A673 (cell line): Measurements from ENCODE around the gene TSPAN5. TPM values are rescaled to one million over a fixed set of nuclear protein-coding genes. Genes with fewer than 3 reads are reported as not detected.

Experiments
- BruUV-seq: library from RNA; stranded (reverse); fragments of 400-500 nt; replicated peaks from 2 replicates; lab custom pipeline; 2021; lab: Mats Ljungman, UMichigan
- CTCF ChIA-PET: fragments of 300-600 bp; sonication (Branson Sonifier 250); formaldehyde crosslinking; loops from one replicate; lab custom pipeline; 2022; ENCODE audit warnings: antibody characterized with exemption; lab: Charles Lee
- POLR2A ChIA-PET: fragments of 300-600 bp; sonication (Branson Sonifier 250); formaldehyde crosslinking; loops from one replicate; lab custom pipeline; 2022; ENCODE audit warnings: antibody characterized with exemption; ENCODE audit not compliant: low non-redundant PET; lab: Charles Lee
- DNase-seq: peaks from one replicate; pipeline ENCODE4 v3.0.0-alpha.2; 2015; ENCODE audit warnings: low spot score
- H3K27ac ChIP-seq: fragments of 200-600 bp; sonication (generic); 2 replicates; pipeline ENCODE4 v1.5.1; 2016; ENCODE audit warnings: mixed run types, low read depth, mild to moderate bottlenecking, mixed read lengths, antibody characterized with exemption, low read length; ENCODE audit not compliant: poor library complexity, severe bottlenecking
- H3K27me3 ChIP-seq: fragments of 200-600 bp; sonication (generic); replicated peaks from 2 replicates; pipeline ENCODE4 v1.6.1; 2017; ENCODE audit warnings: mixed run types, low read depth, mild to moderate bottlenecking, mixed read lengths, antibody characterized with exemption, low read length; ENCODE audit not compliant: insufficient read depth, poor library complexity
- H3K36me3 ChIP-seq: fragments of 200-600 bp; sonication (generic); 2 replicates; pipeline ENCODE4 v1.6.1; 2016; ENCODE audit warnings: mixed run types, mild to moderate bottlenecking, mixed read lengths, antibody characterized with exemption, low read length; ENCODE audit not compliant: insufficient read depth, poor library complexity, severe bottlenecking
- H3K4me1 ChIP-seq: fragments of 200-600 bp; sonication (generic); 2 replicates; pipeline ENCODE4 v1.6.1; 2017; ENCODE audit warnings: mixed run types, mild to moderate bottlenecking, mixed read lengths, antibody characterized with exemption, low read length; ENCODE audit not compliant: insufficient read depth, poor library complexity, severe bottlenecking
- H3K4me3 ChIP-seq: fragments of 200-600 bp; sonication (generic); 2 replicates; pipeline ENCODE4 v1.5.1; 2016; ENCODE audit warnings: low read depth, mixed run types, mild to moderate bottlenecking, mixed read lengths, low read length; ENCODE audit not compliant: poor library complexity, severe bottlenecking
- H3K9me3 ChIP-seq: fragments of 200-600 bp; sonication (generic); 2 replicates; pipeline ENCODE4 v1.6.1; 2016; ENCODE audit warnings: mixed run types, low read depth, mild to moderate bottlenecking, mixed read lengths, antibody characterized with exemption, low read length; ENCODE audit not compliant: poor library complexity, severe bottlenecking
- CTCF ChIP-seq: fragments of 300-800, 200-600 bp; sonication (generic); conservative IDR thresholded peaks from 2 replicates; pipeline ENCODE4 v1.5.1; 2017; ENCODE audit warnings: low read depth, mild to moderate bottlenecking, antibody characterized with exemption, low read length, moderate library complexity, mixed read lengths
- EZH2 ChIP-seq: fragments of 200-600 bp; sonication (generic); IDR thresholded peaks from 2 replicates; pipeline ENCODE4 v1.6.1; 2017; ENCODE audit warnings: borderline replicate concordance, low read depth, mild to moderate bottlenecking, mixed read lengths, antibody characterized with exemption, low read length; ENCODE audit not compliant: poor library complexity, severe bottlenecking
- intact Hi-C: fragments of 100-400 bp; cut with micrococcal nuclease; formaldehyde crosslinking; loops from one replicate; pipeline ENCODE4 v1.10.0; 2022; ENCODE audit not compliant: unreplicated experiment
- total RNA-seq: library from RNA; stranded (reverse); gene quantifications from 2 replicates; pipeline ENCODE4 v1.2.3, GENCODE V29; 2021

Gene TSPAN5
- total RNA-seq, 1 experiment from 2014 or later = 15.2 TPM

GRCh38 chr4:98503676-98504075 lies 154.7 kb downstream of the TSPAN5 start:
- no peaks in the 10 kb centered on the region for H3K27me3 ChIP-seq
- POLR2A ChIA-PET = no interaction called here
- no TSS peak for BruUV-seq

GRCh38 chr4:98502624-98503023 lies 155.8 kb downstream of the TSPAN5 start:
- no peaks in the 10 kb centered on the region for H3K27me3 ChIP-seq
- H3K27ac ChIP-seq = no peak overlapping the region
- no TSS peak for BruUV-seq
- no peaks in the 10 kb centered on the region for H3K36me3 ChIP-seq
- DNase-seq = no peak
- H3K4me3 ChIP-seq = no peak overlapping the region
- TF ChIP-seq CTCF = no peak
- no peak for TF ChIP-seq EZH2
- ChIA-PET POLR2A (no interaction called here), CTCF (no interaction called here)
- no peaks in the 10 kb centered on the region for H3K4me1 ChIP-seq
- intact Hi-C loops = no loop called here
- H3K9me3 ChIP-seq = no peaks in the 10 kb centered on the region

More at GRCh38 chr4:98503676-98504075, 154.7 kb downstream of the TSPAN5 start:
- Histone ChIP-seq H3K36me3 (no peaks in the 10 kb centered on the region), H3K4me3 (no peak overlapping the region), H3K27ac (no peak overlapping the region), H3K4me1 (peaks cover 3% of the 10 kb centered on the region), H3K9me3 (no peaks in the 10 kb centered on the region)
- intact Hi-C loops = no loop called here
- TF ChIP-seq CTCF (no peak), EZH2 (no peak)
- CTCF ChIA-PET = no interaction called here
- no peak for DNase-seq

- Histone ChIP-seq H3K27me3 (no peaks in the 10 kb centered on the region), H3K4me1 (no peaks in the 10 kb centered on the region), H3K27ac (no peak overlapping the region), H3K36me3 (no peaks in the 10 kb centered on the region), H3K9me3 (no peaks in the 10 kb centered on the region), H3K4me3 (no peak overlapping the region)
- intact Hi-C loops = no loop called here
- ChIA-PET POLR2A (no interaction called here), CTCF (no interaction called here)
- TF ChIP-seq EZH2 (no peak), CTCF (no peak)
- no TSS peak for BruUV-seq
- no peak for DNase-seq
These were observed 156.4 kb downstream of the TSPAN5 start for GRCh38 chr4:98502031-98502430.
